Inferior parietal cortex (tissue), 1 donor: ENCODE data around the gene TIPARP.
A peak's percentile ranks its signal among the peaks of the same experiment; 100 is the strongest.

ENCODE experiments used
- DNase-seq: peaks from one replicate; pipeline ENCODE4 v3.0.0-alpha.2; 2016; ENCODE audit errors: extremely low spot score

TIPARP gene, protein sequence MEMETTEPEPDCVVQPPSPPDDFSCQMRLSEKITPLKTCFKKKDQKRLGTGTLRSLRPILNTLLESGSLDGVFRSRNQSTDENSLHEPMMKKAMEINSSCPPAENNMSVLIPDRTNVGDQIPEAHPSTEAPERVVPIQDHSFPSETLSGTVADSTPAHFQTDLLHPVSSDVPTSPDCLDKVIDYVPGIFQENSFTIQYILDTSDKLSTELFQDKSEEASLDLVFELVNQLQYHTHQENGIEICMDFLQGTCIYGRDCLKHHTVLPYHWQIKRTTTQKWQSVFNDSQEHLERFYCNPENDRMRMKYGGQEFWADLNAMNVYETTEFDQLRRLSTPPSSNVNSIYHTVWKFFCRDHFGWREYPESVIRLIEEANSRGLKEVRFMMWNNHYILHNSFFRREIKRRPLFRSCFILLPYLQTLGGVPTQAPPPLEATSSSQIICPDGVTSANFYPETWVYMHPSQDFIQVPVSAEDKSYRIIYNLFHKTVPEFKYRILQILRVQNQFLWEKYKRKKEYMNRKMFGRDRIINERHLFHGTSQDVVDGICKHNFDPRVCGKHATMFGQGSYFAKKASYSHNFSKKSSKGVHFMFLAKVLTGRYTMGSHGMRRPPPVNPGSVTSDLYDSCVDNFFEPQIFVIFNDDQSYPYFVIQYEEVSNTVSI

DNA sequence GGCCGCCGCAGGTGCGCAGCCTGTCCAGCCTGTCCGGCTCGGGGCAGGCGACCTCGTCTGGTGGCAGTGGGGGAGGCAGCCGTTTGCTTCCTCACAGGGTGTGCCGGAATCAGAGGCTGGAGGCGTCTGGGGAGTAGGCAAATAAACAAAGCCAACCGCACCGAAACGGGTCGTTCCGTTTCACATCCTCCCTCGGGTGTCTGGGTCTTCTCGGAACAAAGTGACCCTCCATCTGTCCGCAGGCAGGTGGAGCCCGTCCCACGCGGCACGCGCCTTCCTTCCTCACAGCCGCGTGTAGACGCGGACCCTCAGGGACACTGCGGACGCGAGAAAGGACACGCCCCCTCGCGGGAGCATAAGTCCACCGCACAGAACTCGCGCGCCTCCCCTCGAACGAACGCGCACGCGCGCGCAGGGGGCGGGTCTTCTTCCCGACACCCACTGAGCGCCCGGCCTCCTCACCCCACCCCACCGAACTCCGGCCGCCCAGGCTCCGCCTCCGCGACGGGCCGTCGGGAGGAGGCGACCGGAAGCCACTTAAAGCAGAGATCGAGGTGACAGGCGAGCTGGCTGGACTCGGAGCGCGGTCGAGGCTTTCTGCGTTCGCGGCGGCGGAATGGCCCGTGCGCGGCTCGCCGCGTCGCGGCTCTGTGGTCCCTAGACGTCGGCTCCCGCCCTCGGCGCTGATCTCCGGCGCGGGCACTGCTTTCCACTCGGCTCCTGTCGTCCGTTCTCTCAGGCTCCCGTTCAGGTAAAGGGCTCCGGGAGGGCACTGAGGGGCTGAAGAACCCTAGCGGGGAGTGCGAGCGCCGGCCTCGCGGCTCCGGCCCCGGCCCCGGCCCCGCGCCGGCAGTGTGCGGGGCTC lies at the start of gene TIPARP:
TSS of gene TIPARP (plus strand) at position 545 of the 865 bp plus-strand sequence. CDS start 3,108 bp downstream, outside the sequence.
- DNase-seq: peak; percentile 97

DNA sequence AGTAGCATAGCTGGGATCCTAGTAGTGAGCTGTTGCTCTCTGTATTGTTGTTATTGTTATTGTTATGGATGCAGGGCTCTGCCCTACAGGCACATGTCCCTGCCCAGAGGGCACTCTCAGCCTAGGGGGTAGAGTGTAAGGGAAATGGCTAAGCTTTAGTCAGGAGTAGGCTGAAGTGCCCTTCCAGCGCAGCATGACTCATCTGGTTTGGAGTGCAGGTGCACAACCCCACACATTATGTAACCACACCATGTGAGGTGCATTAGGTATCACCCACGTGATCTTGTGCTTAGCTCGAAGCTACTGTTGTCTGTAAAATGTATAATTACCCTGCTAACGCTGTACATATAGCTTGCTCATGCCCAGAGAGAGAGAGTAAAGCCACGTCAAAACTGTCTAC lies 48.3 kb upstream of the TIPARP start:
- DNase-seq: no peak

GRCh38 chr3:156627946-156628569 lies 46.3 kb upstream of the TIPARP start:
- DNase-seq: no peak

DNA sequence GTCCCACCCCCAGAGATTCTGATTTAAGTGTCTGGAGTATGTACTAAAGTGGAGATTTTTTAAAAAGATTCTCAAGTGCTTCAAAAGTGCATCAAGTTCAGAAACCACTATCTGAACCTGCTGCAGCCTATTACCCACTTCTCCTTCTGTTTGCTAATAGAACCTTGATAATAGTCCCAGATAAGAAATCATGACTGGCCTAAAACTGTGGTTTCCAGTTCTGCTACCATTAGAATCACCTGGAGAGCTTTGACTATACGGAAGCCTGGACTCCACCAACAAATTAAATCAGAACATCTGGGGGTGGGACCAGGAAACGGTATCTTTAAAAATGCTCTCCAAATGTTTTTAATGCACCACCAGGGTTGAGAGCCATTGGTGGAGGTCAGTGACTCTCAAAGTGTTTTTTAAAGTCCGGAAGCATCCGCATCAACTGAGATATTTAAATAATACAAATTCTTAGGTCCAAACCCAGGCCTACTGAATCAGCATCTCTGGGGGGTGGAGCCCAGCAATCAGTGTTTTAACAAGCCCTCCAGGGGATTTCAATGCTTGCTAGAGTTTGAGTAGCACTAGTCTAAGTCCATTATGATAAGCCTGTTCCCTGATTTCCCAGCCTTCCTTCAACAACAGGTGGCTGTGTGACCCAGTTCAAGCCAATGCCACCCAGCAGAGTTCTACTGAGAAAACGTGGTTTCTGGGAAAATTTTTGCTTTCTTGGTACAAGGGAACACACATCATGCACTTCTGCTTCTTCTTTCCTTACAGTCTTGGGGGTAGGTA lies 45.4 kb upstream of the TIPARP start:
- no peak for DNase-seq

- no peak for DNase-seq
Observed at GRCh38 chr3:156630081-156630772, 44.2 kb upstream of the TIPARP start.

DNA sequence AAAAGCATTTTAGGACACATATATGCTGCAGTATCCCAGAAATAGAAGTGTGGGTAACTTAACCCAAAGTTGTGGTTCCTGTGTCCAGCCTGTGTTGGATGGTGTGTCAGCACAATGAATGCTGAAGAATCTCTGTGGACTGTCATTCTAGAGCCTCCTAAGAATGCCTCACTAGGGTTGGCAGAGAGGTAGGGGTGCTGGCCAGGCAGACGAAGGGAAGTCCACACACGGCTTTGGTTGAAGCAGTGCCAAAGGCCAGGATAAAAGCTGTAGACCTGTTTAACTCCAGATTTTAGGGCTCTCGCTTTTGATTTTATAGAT lies 43.7 kb upstream of the TIPARP start:
- no peak for DNase-seq

GRCh38 chr3:156631323-156631722 lies 43.1 kb upstream of the TIPARP start:
- DNase-seq: no peak

- no peak for DNase-seq
Observed at GRCh38 chr3:156632601-156633000, 41.8 kb upstream of the TIPARP start.

DNA sequence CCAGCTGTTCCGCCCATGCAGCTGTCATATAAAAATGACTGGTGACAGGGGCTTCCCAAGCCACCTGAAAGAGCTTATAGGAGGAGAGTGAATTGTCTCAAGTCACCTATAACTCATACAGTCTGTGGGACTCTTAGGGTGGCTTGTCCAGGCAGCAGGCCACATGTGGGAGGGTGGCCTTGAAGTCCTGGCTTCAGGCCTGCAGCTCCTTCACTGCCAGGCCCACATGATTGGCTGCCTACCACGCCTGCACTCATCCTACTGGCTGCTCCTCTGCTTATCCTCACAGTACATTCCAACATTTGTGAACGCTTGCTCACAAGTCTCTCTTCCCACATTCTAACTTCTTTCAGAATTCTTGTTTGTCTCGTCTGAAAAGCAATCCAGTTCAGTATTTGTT lies 41.1 kb upstream of the TIPARP start:
- no peak for DNase-seq

GRCh38 chr3:156635034-156635433 lies 39.4 kb upstream of the TIPARP start:
- no peak for DNase-seq

DNA sequence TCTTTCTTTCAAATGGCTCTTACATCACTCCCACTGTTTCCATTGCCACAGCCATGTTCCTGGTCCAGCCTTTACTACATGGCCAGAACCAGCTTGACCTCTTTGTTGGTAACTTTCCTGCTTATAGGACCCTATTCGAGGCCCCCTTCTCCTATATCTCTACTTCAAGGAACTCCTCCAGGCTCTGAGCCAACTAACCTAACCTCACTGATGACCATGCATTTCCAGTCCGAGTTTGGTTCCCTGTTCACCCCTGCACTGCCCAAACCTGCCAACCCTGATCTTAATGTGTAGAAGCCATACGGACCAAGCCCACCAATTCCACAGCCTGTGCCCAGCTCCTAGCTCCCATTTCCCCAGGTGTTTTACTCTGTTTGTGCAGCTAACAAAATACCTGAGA lies 38.4 kb upstream of the TIPARP start:
- DNase-seq: no peak

DNA sequence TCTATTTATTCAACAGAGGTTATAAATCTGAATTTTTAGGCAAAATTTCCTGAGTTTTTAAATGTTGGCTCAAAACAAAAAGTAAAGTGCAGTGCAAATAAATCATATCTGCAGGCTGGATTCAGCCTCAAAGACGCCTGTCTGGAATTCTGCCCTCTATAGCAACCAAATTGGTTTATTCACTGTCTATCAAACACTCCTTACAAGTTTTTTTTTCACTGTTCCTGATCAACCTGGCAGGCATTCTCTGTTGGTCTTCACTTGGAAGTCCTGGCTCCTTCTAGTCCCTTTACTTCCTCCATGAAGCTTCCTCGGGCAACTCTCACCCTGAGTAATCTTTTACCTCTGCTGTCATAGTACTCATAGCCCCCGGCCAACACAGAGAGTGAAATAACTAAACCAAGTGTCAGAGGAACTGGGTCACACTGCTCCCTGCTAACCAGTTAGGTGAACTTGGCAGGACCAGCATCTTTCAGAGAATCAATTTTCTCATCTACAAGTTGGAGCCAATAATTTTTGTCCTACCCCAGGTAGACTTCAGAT lies 36.8 kb upstream of the TIPARP start:
- no peak for DNase-seq

DNA sequence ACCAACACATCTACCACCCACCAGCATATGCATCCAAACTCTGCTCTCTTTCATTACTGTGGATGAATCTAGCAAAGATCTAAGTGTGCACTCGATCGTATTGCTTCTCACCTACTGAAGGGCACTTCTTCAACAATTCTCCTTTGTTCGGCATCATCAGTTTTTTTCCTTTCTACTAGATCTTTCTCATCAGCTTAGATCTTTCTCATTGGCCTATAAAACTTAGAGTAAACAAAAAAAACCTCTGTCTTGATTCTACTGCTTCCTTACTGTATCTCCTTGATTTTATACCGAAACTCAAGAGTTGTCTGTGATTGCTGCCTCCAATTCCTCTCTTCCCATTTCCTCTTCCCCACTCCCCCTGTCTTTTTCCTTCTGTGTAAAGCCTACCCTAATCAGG lies 36.1 kb upstream of the TIPARP start:
- DNase-seq: no peak

DNA sequence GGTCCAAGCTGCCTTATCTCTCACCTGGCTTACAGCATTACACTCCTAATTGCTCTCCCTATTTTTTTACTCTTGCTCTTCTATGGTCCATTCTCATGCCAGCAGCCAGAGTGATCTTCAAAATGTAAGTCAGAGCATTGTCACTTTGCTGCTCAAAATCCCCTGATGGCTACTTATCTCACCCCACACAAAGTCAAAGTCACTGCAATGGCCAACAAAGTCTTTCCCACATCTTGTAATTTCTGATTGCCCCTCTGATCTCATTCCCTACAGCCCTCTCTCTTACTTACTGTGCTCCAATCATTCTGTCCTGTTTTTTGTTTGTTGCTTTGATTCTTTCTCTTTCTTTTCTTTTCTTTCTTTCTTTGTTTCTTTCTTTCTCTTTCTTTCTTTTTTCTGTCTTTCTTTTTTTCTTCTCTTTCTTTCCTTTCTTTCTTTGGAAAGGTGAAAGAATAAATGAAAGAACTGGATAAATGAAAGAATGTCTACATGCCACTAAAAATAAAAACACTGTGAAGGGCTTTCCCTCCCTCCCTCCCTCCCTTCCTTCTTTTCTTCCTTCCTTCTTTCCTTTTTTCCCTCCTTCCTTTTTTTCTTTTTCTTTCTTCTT lies 34.9 kb upstream of the TIPARP start:
- no peak for DNase-seq

DNA sequence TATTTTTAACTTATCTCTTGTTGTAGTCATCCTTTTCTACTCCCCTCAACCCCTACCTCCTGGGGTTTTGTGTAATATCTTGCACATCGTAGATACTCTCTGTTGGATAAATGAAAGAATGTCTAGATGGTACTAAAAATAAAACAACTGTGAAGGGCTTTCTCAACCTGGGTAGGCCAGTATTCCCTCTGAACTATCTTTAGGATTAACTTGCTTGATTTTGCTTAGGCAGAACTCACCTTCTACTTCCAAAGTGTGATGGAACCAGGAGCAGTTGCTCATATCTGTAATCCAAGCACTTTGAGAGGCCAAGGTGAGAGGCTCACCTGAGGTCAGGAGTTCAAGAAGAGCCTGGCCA lies 32.8 kb upstream of the TIPARP start:
- no peak for DNase-seq

GRCh38 chr3:156642750-156643728 lies 31.4 kb upstream of the TIPARP start:
- DNase-seq: peak; percentile 29

DNA sequence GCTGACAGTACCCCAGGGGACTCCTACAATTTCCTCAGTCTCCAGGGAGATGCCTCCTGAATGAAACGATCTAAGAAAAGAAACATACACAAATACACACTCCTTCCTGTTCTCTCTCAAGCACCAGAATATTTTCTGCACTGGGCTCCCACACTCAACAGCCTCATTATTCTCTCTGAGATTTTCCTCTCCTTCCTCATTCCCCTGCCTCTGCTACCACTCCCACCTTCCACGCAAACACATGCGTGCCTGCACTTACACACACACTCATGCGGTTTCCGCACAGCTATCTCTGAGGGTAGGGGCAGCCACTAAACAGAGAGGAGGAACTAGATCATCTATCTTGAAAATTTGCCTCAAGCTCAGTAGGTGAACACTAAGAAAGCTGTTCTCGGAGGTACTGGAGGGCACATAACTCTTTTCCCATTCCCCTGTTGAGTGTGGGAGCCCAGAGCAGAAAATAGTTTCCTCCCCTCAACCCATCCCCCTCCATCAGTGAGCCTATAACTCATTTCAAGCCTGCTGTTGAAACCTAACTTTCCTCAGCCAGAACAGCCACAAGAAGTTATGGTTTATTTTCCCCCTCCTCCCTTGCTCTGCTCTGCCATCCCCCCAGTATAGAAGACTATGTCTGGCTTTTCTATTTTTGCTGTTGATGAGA lies 30.5 kb upstream of the TIPARP start:
- peak; percentile 23 for DNase-seq

DNA sequence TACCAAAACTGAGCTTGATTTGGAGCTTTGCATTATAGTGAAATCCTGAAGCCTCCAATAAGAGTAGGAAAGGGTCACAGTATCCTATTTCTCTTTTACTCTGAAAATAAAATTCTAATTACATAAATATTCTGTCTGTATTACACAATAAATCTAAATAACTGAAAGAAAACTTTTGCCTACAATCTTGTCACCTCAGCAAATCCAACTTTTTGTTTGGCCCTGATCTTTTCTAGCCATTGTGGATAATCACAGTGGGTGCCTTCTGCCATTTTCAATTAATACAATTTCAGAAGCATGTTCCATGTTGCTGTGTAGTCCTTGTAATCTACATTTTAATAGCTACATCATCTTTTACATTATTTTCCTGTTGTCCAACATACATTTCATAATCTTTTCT lies 29.4 kb upstream of the TIPARP start:
- no peak for DNase-seq
